Measurements from ENCODE around the gene ERVV-1. TPM values are rescaled to one million over a fixed set of nuclear protein-coding genes. Genes with fewer than 3 reads are reported as not detected.

Gene ERVV-1
- total RNA-seq, 1 donor from 2014 or later: not detected

- TF ChIP-seq CTCF (IDR thresholded peaks at IDR 0.05; ENCODE audit: insufficient read depth, low read depth, low read length) (no peak), EZH2 (IDR thresholded peaks at IDR 0.05; ENCODE audit: insufficient read depth, low read length) (no peak)
- Histone ChIP-seq H3K9me3 (ENCODE audit: insufficient read depth, low read depth, low read length) (peaks cover 3% of the 10 kb centered on the region), H2AFZ (ENCODE audit: low read depth, low read length) (peak overlapping the region; percentile 66), H3K36me3 (ENCODE audit: insufficient read depth, low read length) (no peaks in the 10 kb centered on the region), H3K4me3 (ENCODE audit: insufficient read depth, low read depth, low read length) (no peak overlapping the region), H4K20me1 (ENCODE audit: insufficient read depth, low read length) (no peaks in the 10 kb centered on the region), H3K4me2 (ENCODE audit: low read length) (peak overlapping the region; percentile 76), H3K9ac (ENCODE audit: low read length) (no peak overlapping the region), H3K27me3 (ENCODE audit: insufficient read depth, low read length) (no peaks in the 10 kb centered on the region), H3K4me1 (ENCODE audit: insufficient read depth, low read length) (peaks cover 2% of the 10 kb centered on the region), H3K27ac (ENCODE audit: low read depth, low read length) (no peak overlapping the region), H3K79me2 (ENCODE audit: insufficient read depth, low read length) (no peaks in the 10 kb centered on the region)
- H3K4me1 Mint-ChIP-seq (ENCODE audit: low read depth, unreplicated experiment): peaks cover 9% of the 10 kb centered on the region
- H3K27me3 Mint-ChIP-seq (ENCODE audit: low read depth, unreplicated experiment): no peaks in the 10 kb centered on the region
- no peak for DNase-seq (ENCODE audit: low read depth)
- peak overlapping the region; percentile 62 for H3K27ac Mint-ChIP-seq (ENCODE audit: unreplicated experiment)
- peak overlapping the region; percentile 85 for H3K4me3 Mint-ChIP-seq (ENCODE audit: unreplicated experiment)
- no peaks in the 10 kb centered on the region for H3K9me3 Mint-ChIP-seq (ENCODE audit: unreplicated experiment)
- H3K36me3 Mint-ChIP-seq (ENCODE audit: low read depth, unreplicated experiment): peaks cover 21% of the 10 kb centered on the region
- FAIRE-seq: no peak
Measured at GRCh38 chr19:52992109-52993004, 21.4 kb upstream of the ERVV-1 start.

- no peak for TF ChIP-seq CTCF (IDR thresholded peaks at IDR 0.05; ENCODE audit: insufficient read depth, low read depth, low read length)
- Histone ChIP-seq H3K79me2 (ENCODE audit: insufficient read depth, low read length) (no peaks in the 10 kb centered on the region), H3K9me3 (ENCODE audit: insufficient read depth, low read depth, low read length) (peaks cover 2% of the 10 kb centered on the region), H4K20me1 (ENCODE audit: insufficient read depth, low read length) (no peaks in the 10 kb centered on the region), H3K27me3 (ENCODE audit: insufficient read depth, low read length) (no peaks in the 10 kb centered on the region), H3K4me1 (ENCODE audit: insufficient read depth, low read length) (peaks cover 2% of the 10 kb centered on the region), H2AFZ (ENCODE audit: low read depth, low read length) (peak overlapping the region; percentile 86), H3K4me2 (ENCODE audit: low read length) (peak overlapping the region; percentile 83), H3K9ac (ENCODE audit: low read length) (peak overlapping the region; percentile 20), H3K27ac (ENCODE audit: low read depth, low read length) (no peak overlapping the region), H3K4me3 (ENCODE audit: insufficient read depth, low read depth, low read length) (peak overlapping the region; percentile 41), H3K36me3 (ENCODE audit: insufficient read depth, low read length) (no peaks in the 10 kb centered on the region)
- Mint-ChIP-seq H3K27me3 (ENCODE audit: low read depth, unreplicated experiment) (peaks cover 4% of the 10 kb centered on the region), H3K9me3 (ENCODE audit: unreplicated experiment) (no peaks in the 10 kb centered on the region), H3K4me1 (ENCODE audit: low read depth, unreplicated experiment) (peaks cover 9% of the 10 kb centered on the region), H3K4me3 (ENCODE audit: unreplicated experiment) (peak overlapping the region; percentile 85), H3K36me3 (ENCODE audit: low read depth, unreplicated experiment) (peaks cover 15% of the 10 kb centered on the region), H3K27ac (ENCODE audit: unreplicated experiment) (peak overlapping the region; percentile 88)
- no peak for FAIRE-seq
- peak; percentile 58 for DNase-seq (ENCODE audit: low read depth)
Measured at GRCh38 chr19:52993342-52994178, 20.2 kb upstream of the ERVV-1 start.
